ENCODE measurements around the gene GRIA1.
A peak's percentile ranks its signal among the peaks of the same experiment; 100 is the strongest.

The GRIA1 gene

DNA sequence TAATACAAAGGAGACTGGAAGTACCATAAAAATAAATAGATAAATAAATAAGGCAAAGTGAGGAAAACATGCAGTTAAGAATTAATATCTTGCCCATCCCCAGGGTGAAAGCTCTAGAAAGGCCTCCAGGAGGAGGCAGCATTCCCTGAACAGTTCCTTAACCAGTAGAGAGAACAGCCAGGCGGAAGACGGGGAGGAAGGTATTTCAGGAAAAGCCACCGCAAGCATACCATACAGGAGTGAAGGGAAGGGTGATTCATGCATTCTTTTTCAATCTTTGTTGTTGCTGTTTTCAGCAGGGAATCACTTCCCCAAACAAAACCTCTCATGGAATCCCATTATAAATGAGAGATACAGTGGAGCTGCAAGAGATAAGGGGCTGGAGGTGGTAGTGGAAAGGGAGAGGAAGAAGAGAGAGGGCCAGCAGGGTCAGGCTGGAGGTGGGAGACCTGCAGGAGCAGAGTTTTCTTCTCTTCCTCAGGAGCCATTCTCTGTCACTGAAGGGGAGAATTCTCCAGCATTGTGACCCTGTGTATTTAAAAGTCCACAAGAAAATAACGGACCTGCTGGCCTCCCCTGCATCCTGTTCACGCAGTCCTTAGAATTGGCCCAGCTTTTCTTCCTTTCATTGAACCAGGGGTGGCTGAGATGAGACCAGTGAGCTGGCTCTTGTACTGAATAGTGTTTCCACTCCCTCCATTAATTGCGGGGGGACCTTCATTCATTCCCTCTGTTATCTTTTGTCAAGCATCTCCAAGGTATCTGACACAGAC, 292.3 kb downstream of the GRIA1 start:
- peak in 1 of 2 donors; percentile 55 for DNase-seq (ENCODE audit: low read depth in 2 of 2)
- TF ChIP-seq, protein P1, sequence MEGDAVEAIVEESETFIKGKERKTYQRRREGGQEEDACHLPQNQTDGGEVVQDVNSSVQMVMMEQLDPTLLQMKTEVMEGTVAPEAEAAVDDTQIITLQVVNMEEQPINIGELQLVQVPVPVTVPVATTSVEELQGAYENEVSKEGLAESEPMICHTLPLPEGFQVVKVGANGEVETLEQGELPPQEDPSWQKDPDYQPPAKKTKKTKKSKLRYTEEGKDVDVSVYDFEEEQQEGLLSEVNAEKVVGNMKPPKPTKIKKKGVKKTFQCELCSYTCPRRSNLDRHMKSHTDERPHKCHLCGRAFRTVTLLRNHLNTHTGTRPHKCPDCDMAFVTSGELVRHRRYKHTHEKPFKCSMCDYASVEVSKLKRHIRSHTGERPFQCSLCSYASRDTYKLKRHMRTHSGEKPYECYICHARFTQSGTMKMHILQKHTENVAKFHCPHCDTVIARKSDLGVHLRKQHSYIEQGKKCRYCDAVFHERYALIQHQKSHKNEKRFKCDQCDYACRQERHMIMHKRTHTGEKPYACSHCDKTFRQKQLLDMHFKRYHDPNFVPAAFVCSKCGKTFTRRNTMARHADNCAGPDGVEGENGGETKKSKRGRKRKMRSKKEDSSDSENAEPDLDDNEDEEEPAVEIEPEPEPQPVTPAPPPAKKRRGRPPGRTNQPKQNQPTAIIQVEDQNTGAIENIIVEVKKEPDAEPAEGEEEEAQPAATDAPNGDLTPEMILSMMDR (IDR thresholded peaks at IDR 0.05; ENCODE audit: low read depth, low read length), result peak; percentile 14
- H3K4me3 ChIP-seq (replicated peaks in 1 of 2; ENCODE audit: low read depth in 2 of 2, low read length in 2 of 2), result no peak overlapping the region

DNA sequence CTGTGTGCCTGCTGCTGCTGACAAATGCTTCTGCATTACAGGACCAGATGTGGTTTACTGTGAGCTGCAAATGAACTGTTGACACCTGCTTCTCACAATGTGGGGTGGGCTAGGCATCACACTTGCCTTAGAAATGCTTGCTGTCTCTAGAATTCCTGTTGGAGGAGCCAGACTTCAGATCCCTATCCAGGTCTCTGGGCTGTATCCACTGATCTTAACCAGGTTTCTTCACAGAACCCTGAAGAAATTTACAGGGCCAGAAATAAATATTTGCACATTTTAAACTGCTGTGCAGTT, 292.8 kb downstream of the GRIA1 start:
- no peak for DNase-seq (ENCODE audit: low read depth in 2 of 2)
- TF ChIP-seq, protein P1 (IDR thresholded peaks at IDR 0.05; ENCODE audit: low read depth, low read length), result no peak
- no peak overlapping the region for H3K4me3 ChIP-seq (replicated peaks in 1 of 2; ENCODE audit: low read depth in 2 of 2, low read length in 2 of 2)

DNA sequence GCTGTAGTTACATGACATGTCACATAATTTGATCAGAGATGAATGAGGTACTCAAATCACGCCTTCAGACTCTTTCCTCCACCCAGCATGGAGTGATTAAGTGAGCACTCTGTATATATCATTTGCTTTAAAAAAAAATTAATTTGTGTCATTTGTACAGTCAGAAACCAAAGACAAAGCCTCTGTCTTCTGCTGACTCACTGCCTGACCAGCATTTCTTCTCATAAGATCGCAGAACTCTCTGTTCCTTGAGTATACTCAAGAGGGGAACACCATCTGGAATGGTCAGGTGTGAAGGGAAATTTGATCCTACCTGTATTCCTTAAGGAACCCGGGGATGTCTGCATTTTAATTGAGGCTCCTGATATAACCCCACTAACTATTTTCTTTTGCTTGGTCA, 293.8 kb downstream of the GRIA1 start:
- TF ChIP-seq, protein P1 (IDR thresholded peaks at IDR 0.05; ENCODE audit: low read depth, low read length), result no peak
- no peak overlapping the region for H3K4me3 ChIP-seq (replicated peaks in 1 of 2; ENCODE audit: low read depth in 2 of 2, low read length in 2 of 2)
- DNase-seq (ENCODE audit: low read depth in 2 of 2), result peak in 1 of 2 donors; percentile 40

DNA sequence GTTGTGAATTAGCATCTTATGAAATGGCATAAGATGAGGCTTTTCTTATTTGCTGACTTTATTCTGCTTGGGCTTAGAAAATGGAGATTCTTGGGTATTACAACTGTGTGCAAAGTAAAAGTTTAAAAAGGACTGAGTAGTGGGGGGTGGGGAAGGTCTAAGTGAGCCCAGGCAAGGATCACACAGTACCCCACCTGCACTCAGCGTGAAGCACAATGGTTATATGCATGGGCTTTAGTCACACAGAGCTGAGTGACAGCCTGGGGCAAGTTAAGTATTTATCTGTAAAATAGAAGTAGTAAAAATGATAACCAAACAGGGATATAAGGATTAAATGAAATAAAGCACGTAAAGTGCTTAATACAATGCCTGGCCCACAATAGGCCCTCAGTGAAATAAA, 300.9 kb downstream of the GRIA1 start:
- TF ChIP-seq, protein P1 (IDR thresholded peaks at IDR 0.05; ENCODE audit: low read depth, low read length), result no peak
- H3K4me3 ChIP-seq (replicated peaks in 1 of 2; ENCODE audit: low read depth in 2 of 2, low read length in 2 of 2), result no peak overlapping the region
- DNase-seq (ENCODE audit: low read depth in 2 of 2), result no peak

DNA sequence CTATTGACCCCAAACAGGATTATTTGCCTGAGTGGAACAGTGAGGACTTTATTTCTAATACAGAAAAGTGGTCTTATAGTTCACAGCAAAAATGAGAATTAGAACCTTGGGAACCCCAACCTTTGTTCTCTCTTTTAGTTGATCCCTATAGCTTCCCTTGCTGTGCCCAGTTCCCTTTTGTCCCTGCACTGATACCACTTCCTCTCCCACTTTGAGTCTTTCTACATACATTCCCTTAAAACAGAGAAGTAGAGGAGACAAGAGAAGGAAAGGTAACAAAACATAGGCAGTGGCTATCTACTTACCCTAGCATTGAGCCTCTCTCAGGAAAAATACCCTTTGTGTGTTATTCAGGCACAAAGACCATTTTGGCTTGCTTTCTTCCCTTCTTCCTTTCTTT, 301.8 kb downstream of the GRIA1 start:
- DNase-seq (ENCODE audit: low read depth in 2 of 2), result no peak
- TF ChIP-seq, protein P1 (IDR thresholded peaks at IDR 0.05; ENCODE audit: low read depth, low read length), result no peak
- no peak overlapping the region for H3K4me3 ChIP-seq (replicated peaks in 1 of 2; ENCODE audit: low read depth in 2 of 2, low read length in 2 of 2)

GRCh38 chr5:153793699-153794098, 303.2 kb downstream of the GRIA1 start:
- no peak overlapping the region for H3K4me3 ChIP-seq (replicated peaks in 1 of 2; ENCODE audit: low read depth in 2 of 2, low read length in 2 of 2)
- DNase-seq (ENCODE audit: low read depth in 2 of 2), result no peak
- TF ChIP-seq, protein P1 (IDR thresholded peaks at IDR 0.05; ENCODE audit: low read depth, low read length), result no peak

DNA sequence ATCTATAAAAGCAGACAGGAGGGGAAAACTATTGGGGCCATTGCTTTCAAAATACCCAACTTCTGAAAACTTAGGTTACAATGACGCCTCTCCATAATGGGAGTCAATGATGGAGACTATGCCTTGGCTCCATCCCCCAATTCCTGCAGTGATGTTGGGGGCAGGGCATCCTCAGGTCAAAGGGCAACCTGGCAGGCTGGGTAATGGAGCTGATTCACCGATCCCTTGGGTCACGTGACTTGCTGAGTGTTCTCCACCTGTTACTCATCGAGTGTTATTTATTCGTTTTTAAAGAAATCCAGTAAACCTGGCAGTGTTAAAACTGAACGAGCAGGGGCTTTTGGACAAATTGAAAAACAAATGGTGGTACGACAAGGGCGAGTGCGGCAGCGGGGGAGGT, 303.9 kb downstream of the GRIA1 start:
- no peak overlapping the region for H3K4me3 ChIP-seq (replicated peaks in 1 of 2; ENCODE audit: low read depth in 2 of 2, low read length in 2 of 2)
- no peak for DNase-seq (ENCODE audit: low read depth in 2 of 2)
- TF ChIP-seq, protein P1 (IDR thresholded peaks at IDR 0.05; ENCODE audit: low read depth, low read length), result no peak
